IPS-18a (cell line): ENCODE data around the gene GNAQ.
"Not testable (repeated sequence)": the region's sequence is repeated elsewhere in the genome, so short reads cannot be mapped to it uniquely, and the experiment has no call there.

Experiments
- H3K27ac ChIP-seq: one replicate; pipeline ENCODE4 v1.5.1; 2013; ENCODE audit warnings: low read length
- H3K27me3 ChIP-seq: one replicate; pipeline ENCODE4 v1.6.1; 2013; ENCODE audit warnings: mild to moderate bottlenecking, low read length; ENCODE audit not compliant: control insufficient read depth, insufficient read depth
- H3K36me3 ChIP-seq: one replicate; pipeline ENCODE4 v1.6.1; 2013; ENCODE audit warnings: low read depth, low read length; ENCODE audit not compliant: control insufficient read depth
- H3K4me1 ChIP-seq: one replicate; pipeline ENCODE4 v1.6.1; 2013; ENCODE audit warnings: low read depth, low read length; ENCODE audit not compliant: control insufficient read depth
- H3K4me3 ChIP-seq: one replicate; pipeline ENCODE4 v1.5.1; 2013; ENCODE audit warnings: low read length
- H3K9ac ChIP-seq: one replicate; pipeline ENCODE4 v1.6.1; 2013; ENCODE audit warnings: mild to moderate bottlenecking, low read length, moderate library complexity
- H3K9me3 ChIP-seq: one replicate; pipeline ENCODE4 v1.6.1; 2013; ENCODE audit warnings: low read depth, low read length; ENCODE audit not compliant: control insufficient read depth

The GNAQ gene

GRCh38 chr9:77712533-77713130, 319.0 kb downstream of the GNAQ start:
- Histone ChIP-seq H3K9ac (no peak overlapping the region), H3K4me3 (no peak overlapping the region), H3K36me3 (no peaks in the 10 kb centered on the region), H3K9me3 (no peaks in the 10 kb centered on the region), H3K27me3 (no peaks in the 10 kb centered on the region), H3K27ac (no peak overlapping the region), H3K4me1 (peaks cover 23% of the 10 kb centered on the region)

GRCh38 chr9:77710965-77711648, 320.5 kb downstream of the GNAQ start:
- H3K4me1 ChIP-seq, result peaks cover 8% of the 10 kb centered on the region
- no peak overlapping the region for H3K27ac ChIP-seq
- no peak overlapping the region for H3K9ac ChIP-seq
- H3K27me3 ChIP-seq, result no peaks in the 10 kb centered on the region
- no peak overlapping the region for H3K4me3 ChIP-seq
- H3K36me3 ChIP-seq, result no peaks in the 10 kb centered on the region
- no peaks in the 10 kb centered on the region for H3K9me3 ChIP-seq

GRCh38 chr9:77710316-77710715, 321.3 kb downstream of the GNAQ start:
- no peak overlapping the region for H3K27ac ChIP-seq
- H3K9me3 ChIP-seq, result no peaks in the 10 kb centered on the region
- H3K4me3 ChIP-seq, result no peak overlapping the region
- peaks cover 6% of the 10 kb centered on the region for H3K4me1 ChIP-seq
- H3K27me3 ChIP-seq, result no peaks in the 10 kb centered on the region
- H3K9ac ChIP-seq, result no peak overlapping the region
- no peaks in the 10 kb centered on the region for H3K36me3 ChIP-seq

GRCh38 chr9:77708064-77708815, 323.4 kb downstream of the GNAQ start:
- Histone ChIP-seq H3K27ac (no peak overlapping the region), H3K4me3 (no peak overlapping the region)

GRCh38 chr9:77707383-77708063, 324.1 kb downstream of the GNAQ start:
- Histone ChIP-seq H3K9ac (no peak overlapping the region), H3K36me3 (no peaks in the 10 kb centered on the region), H3K4me3 (no peak overlapping the region), H3K9me3 (no peaks in the 10 kb centered on the region), H3K27me3 (no peaks in the 10 kb centered on the region), H3K4me1 (no peaks in the 10 kb centered on the region), H3K27ac (no peak overlapping the region)

More at GRCh38 chr9:77708064-77708815, 323.4 kb downstream of the GNAQ start:
- H3K36me3 ChIP-seq, result no peaks in the 10 kb centered on the region
- H3K9me3 ChIP-seq, result no peaks in the 10 kb centered on the region
- H3K9ac ChIP-seq, result no peak overlapping the region
- H3K27me3 ChIP-seq, result no peaks in the 10 kb centered on the region
- no peaks in the 10 kb centered on the region for H3K4me1 ChIP-seq

- H3K36me3 ChIP-seq, result no peaks in the 10 kb centered on the region
- H3K9ac ChIP-seq, result no peak overlapping the region
- no peaks in the 10 kb centered on the region for H3K9me3 ChIP-seq
- H3K27ac ChIP-seq, result no peak overlapping the region
- H3K4me1 ChIP-seq, result no peaks in the 10 kb centered on the region
- no peak overlapping the region for H3K4me3 ChIP-seq
- H3K27me3 ChIP-seq, result no peaks in the 10 kb centered on the region
Measured at GRCh38 chr9:77705636-77706035, 326.0 kb downstream of the GNAQ start.

- not testable (repeated sequence) for H3K36me3 ChIP-seq, H3K9me3 ChIP-seq, H3K27me3 ChIP-seq, H3K4me3 ChIP-seq, H3K4me1 ChIP-seq, H3K27ac ChIP-seq, H3K9ac ChIP-seq
Measured at GRCh38 chr9:77702521-77703390, 328.9 kb downstream of the GNAQ start.

GRCh38 chr9:77697238-77697984, 334.2 kb downstream of the GNAQ start:
- Histone ChIP-seq H3K9me3 (no peaks in the 10 kb centered on the region), H3K36me3 (no peaks in the 10 kb centered on the region), H3K4me1 (no peaks in the 10 kb centered on the region), H3K4me3 (no peak overlapping the region), H3K27ac (no peak overlapping the region), H3K27me3 (no peaks in the 10 kb centered on the region), H3K9ac (no peak overlapping the region)

- H3K27me3 ChIP-seq, H3K9me3 ChIP-seq, H3K27ac ChIP-seq: not testable (repeated sequence)
Measured at GRCh38 chr9:77690723-77691122, 340.9 kb downstream of the GNAQ start.

GRCh38 chr9:77690119-77690518, 341.5 kb downstream of the GNAQ start:
- H3K4me1 ChIP-seq, H3K9ac ChIP-seq, H3K27ac ChIP-seq, H3K36me3 ChIP-seq, H3K4me3 ChIP-seq, H3K9me3 ChIP-seq, H3K27me3 ChIP-seq: not testable (repeated sequence)

More at GRCh38 chr9:77690723-77691122, 340.9 kb downstream of the GNAQ start:
- not testable (repeated sequence) for H3K4me3 ChIP-seq, H3K9ac ChIP-seq, H3K4me1 ChIP-seq, H3K36me3 ChIP-seq
